T-helper 1 cell treated with Interleukin-12 subunit alpha and Interleukin-12 subunit beta and Interleukin-4 antibody, amounts not matched to agents 30 μg/mL and 1 μg/mL, for 36 hours (primary cell): Measurements from ENCODE around the gene ANKS1B.
"Not testable (repeated sequence)": the region's sequence is repeated elsewhere in the genome, so short reads cannot be mapped to it uniquely, and the experiment has no call there.

Source experiments
- H3K27ac Mint-ChIP-seq: one replicate; pipeline ENCODE4 v1.8.0; 2021; ENCODE audit warnings: mild to moderate bottlenecking, mixed read lengths
- H3K27me3 Mint-ChIP-seq: one replicate; pipeline ENCODE4 v1.8.0; 2021; ENCODE audit warnings: low read depth, mixed read lengths
- H3K36me3 Mint-ChIP-seq: one replicate; pipeline ENCODE4 v1.8.0; 2021; ENCODE audit warnings: low read depth, mixed read lengths
- H3K4me1 Mint-ChIP-seq: one replicate; pipeline ENCODE4 v1.8.0; 2021; ENCODE audit warnings: low read depth, mixed read lengths
- H3K4me3 Mint-ChIP-seq: one replicate; pipeline ENCODE4 v1.8.0; 2021; ENCODE audit warnings: mild to moderate bottlenecking, moderate library complexity, mixed read lengths
- H3K9me3 Mint-ChIP-seq: one replicate; pipeline ENCODE4 v1.8.0; 2021; ENCODE audit warnings: mixed read lengths

Gene ANKS1B

GRCh38 chr12:98973395-98973794 lies 1011.3 kb downstream of the ANKS1B start:
- Mint-ChIP-seq H3K4me3 (no peak overlapping the region), H3K27me3 (peaks cover 5% of the 10 kb centered on the region), H3K27ac (no peak overlapping the region), H3K9me3 (no peaks in the 10 kb centered on the region), H3K36me3 (no peaks in the 10 kb centered on the region), H3K4me1 (no peaks in the 10 kb centered on the region)

- H3K27me3 Mint-ChIP-seq: peaks cover under 1% of the 10 kb centered on the region
- H3K27ac Mint-ChIP-seq: no peak overlapping the region
- no peaks in the 10 kb centered on the region for H3K4me1 Mint-ChIP-seq
- H3K4me3 Mint-ChIP-seq: no peak overlapping the region
- no peaks in the 10 kb centered on the region for H3K36me3 Mint-ChIP-seq
- H3K9me3 Mint-ChIP-seq: no peaks in the 10 kb centered on the region
These were observed 1013.8 kb downstream of the ANKS1B start for GRCh38 chr12:98970950-98971349.

- H3K36me3 Mint-ChIP-seq: no peaks in the 10 kb centered on the region
- no peak overlapping the region for H3K27ac Mint-ChIP-seq
- H3K4me3 Mint-ChIP-seq: no peak overlapping the region
- H3K9me3 Mint-ChIP-seq: no peaks in the 10 kb centered on the region
- no peaks in the 10 kb centered on the region for H3K4me1 Mint-ChIP-seq
- no peaks in the 10 kb centered on the region for H3K27me3 Mint-ChIP-seq
These were observed 1014.5 kb downstream of the ANKS1B start for GRCh38 chr12:98970210-98970609.

GRCh38 chr12:98968896-98969295 lies 1015.8 kb downstream of the ANKS1B start:
- H3K9me3 Mint-ChIP-seq: no peaks in the 10 kb centered on the region

GRCh38 chr12:98957135-98957534 lies 1027.6 kb downstream of the ANKS1B start:
- H3K9me3 Mint-ChIP-seq, H3K4me3 Mint-ChIP-seq, H3K27me3 Mint-ChIP-seq, H3K4me1 Mint-ChIP-seq, H3K36me3 Mint-ChIP-seq, H3K27ac Mint-ChIP-seq: not testable (repeated sequence)

More at GRCh38 chr12:98968896-98969295, 1015.8 kb downstream of the ANKS1B start:
- no peak overlapping the region for H3K27ac Mint-ChIP-seq
- H3K36me3 Mint-ChIP-seq: no peaks in the 10 kb centered on the region
- H3K4me3 Mint-ChIP-seq: no peak overlapping the region
- H3K27me3 Mint-ChIP-seq: no peaks in the 10 kb centered on the region
- no peaks in the 10 kb centered on the region for H3K4me1 Mint-ChIP-seq

- Mint-ChIP-seq H3K27me3 (no peaks in the 10 kb centered on the region), H3K36me3 (no peaks in the 10 kb centered on the region), H3K4me1 (no peaks in the 10 kb centered on the region), H3K4me3 (no peak overlapping the region), H3K9me3 (no peaks in the 10 kb centered on the region), H3K27ac (no peak overlapping the region)
These were observed 1029.5 kb downstream of the ANKS1B start for GRCh38 chr12:98955284-98955683.

GRCh38 chr12:98954506-98954905 lies 1030.2 kb downstream of the ANKS1B start:
- H3K27ac Mint-ChIP-seq: no peak overlapping the region
- no peaks in the 10 kb centered on the region for H3K9me3 Mint-ChIP-seq
- H3K4me3 Mint-ChIP-seq: no peak overlapping the region
- no peaks in the 10 kb centered on the region for H3K27me3 Mint-ChIP-seq
- H3K4me1 Mint-ChIP-seq: no peaks in the 10 kb centered on the region
- H3K36me3 Mint-ChIP-seq: no peaks in the 10 kb centered on the region

- no peaks in the 10 kb centered on the region for H3K36me3 Mint-ChIP-seq
- peaks cover 5% of the 10 kb centered on the region for H3K27me3 Mint-ChIP-seq
- H3K4me3 Mint-ChIP-seq: no peak overlapping the region
- no peak overlapping the region for H3K27ac Mint-ChIP-seq
- H3K4me1 Mint-ChIP-seq: no peaks in the 10 kb centered on the region
- no peaks in the 10 kb centered on the region for H3K9me3 Mint-ChIP-seq
These were observed 1033.3 kb downstream of the ANKS1B start for GRCh38 chr12:98951406-98951805.

- Mint-ChIP-seq H3K27ac (no peak overlapping the region), H3K4me1 (no peaks in the 10 kb centered on the region), H3K4me3 (no peak overlapping the region), H3K27me3 (peaks cover 5% of the 10 kb centered on the region), H3K36me3 (no peaks in the 10 kb centered on the region), H3K9me3 (no peaks in the 10 kb centered on the region)
These were observed 1036.3 kb downstream of the ANKS1B start for GRCh38 chr12:98948343-98948949.

GRCh38 chr12:98945864-98946263 lies 1038.9 kb downstream of the ANKS1B start:
- no peaks in the 10 kb centered on the region for H3K36me3 Mint-ChIP-seq
- H3K4me1 Mint-ChIP-seq: no peaks in the 10 kb centered on the region
- no peak overlapping the region for H3K4me3 Mint-ChIP-seq
- H3K27ac Mint-ChIP-seq: no peak overlapping the region
- peaks cover 5% of the 10 kb centered on the region for H3K27me3 Mint-ChIP-seq
- H3K9me3 Mint-ChIP-seq: no peaks in the 10 kb centered on the region

GRCh38 chr12:98939926-98940325 lies 1044.8 kb downstream of the ANKS1B start:
- Mint-ChIP-seq H3K27me3 (peaks cover 8% of the 10 kb centered on the region), H3K4me3 (no peak overlapping the region), H3K9me3 (no peaks in the 10 kb centered on the region), H3K27ac (no peak overlapping the region), H3K4me1 (no peaks in the 10 kb centered on the region), H3K36me3 (no peaks in the 10 kb centered on the region)

GRCh38 chr12:98939350-98939749 lies 1045.4 kb downstream of the ANKS1B start:
- H3K9me3 Mint-ChIP-seq: no peaks in the 10 kb centered on the region
- no peak overlapping the region for H3K4me3 Mint-ChIP-seq
- peaks cover 8% of the 10 kb centered on the region for H3K27me3 Mint-ChIP-seq
- no peaks in the 10 kb centered on the region for H3K36me3 Mint-ChIP-seq
- no peaks in the 10 kb centered on the region for H3K4me1 Mint-ChIP-seq
- H3K27ac Mint-ChIP-seq: no peak overlapping the region

- H3K36me3 Mint-ChIP-seq: no peaks in the 10 kb centered on the region
- no peak overlapping the region for H3K4me3 Mint-ChIP-seq
- no peak overlapping the region for H3K27ac Mint-ChIP-seq
- H3K9me3 Mint-ChIP-seq: no peaks in the 10 kb centered on the region
- H3K4me1 Mint-ChIP-seq: no peaks in the 10 kb centered on the region
- H3K27me3 Mint-ChIP-seq: peaks cover 12% of the 10 kb centered on the region
These were observed 1048.9 kb downstream of the ANKS1B start for GRCh38 chr12:98935847-98936246.

GRCh38 chr12:98922871-98923270 lies 1061.9 kb downstream of the ANKS1B start:
- Mint-ChIP-seq H3K9me3 (no peaks in the 10 kb centered on the region), H3K27ac (no peak overlapping the region)

GRCh38 chr12:98918176-98918863 lies 1066.4 kb downstream of the ANKS1B start:
- Mint-ChIP-seq H3K4me1 (no peaks in the 10 kb centered on the region), H3K9me3 (no peaks in the 10 kb centered on the region), H3K27ac (no peak overlapping the region), H3K27me3 (peaks cover 6% of the 10 kb centered on the region), H3K36me3 (no peaks in the 10 kb centered on the region), H3K4me3 (no peak overlapping the region)

More at GRCh38 chr12:98922871-98923270, 1061.9 kb downstream of the ANKS1B start:
- no peak overlapping the region for H3K4me3 Mint-ChIP-seq
- H3K36me3 Mint-ChIP-seq: no peaks in the 10 kb centered on the region
- H3K27me3 Mint-ChIP-seq: peaks cover 12% of the 10 kb centered on the region
- no peaks in the 10 kb centered on the region for H3K4me1 Mint-ChIP-seq
